IPS DF 4.7 (cell line): Measurements from ENCODE around the gene CYP24A1.
"Not testable (repeated sequence)": the region's sequence is repeated elsewhere in the genome, so short reads cannot be mapped to it uniquely, and the experiment has no call there.

Experiments
- DNase-seq: peaks from one replicate; pipeline ENCODE4 v3.0.0-alpha.2; 2013; ENCODE audit warnings: low spot score; ENCODE audit errors: extremely low read depth

Gene CYP24A1

DNA sequence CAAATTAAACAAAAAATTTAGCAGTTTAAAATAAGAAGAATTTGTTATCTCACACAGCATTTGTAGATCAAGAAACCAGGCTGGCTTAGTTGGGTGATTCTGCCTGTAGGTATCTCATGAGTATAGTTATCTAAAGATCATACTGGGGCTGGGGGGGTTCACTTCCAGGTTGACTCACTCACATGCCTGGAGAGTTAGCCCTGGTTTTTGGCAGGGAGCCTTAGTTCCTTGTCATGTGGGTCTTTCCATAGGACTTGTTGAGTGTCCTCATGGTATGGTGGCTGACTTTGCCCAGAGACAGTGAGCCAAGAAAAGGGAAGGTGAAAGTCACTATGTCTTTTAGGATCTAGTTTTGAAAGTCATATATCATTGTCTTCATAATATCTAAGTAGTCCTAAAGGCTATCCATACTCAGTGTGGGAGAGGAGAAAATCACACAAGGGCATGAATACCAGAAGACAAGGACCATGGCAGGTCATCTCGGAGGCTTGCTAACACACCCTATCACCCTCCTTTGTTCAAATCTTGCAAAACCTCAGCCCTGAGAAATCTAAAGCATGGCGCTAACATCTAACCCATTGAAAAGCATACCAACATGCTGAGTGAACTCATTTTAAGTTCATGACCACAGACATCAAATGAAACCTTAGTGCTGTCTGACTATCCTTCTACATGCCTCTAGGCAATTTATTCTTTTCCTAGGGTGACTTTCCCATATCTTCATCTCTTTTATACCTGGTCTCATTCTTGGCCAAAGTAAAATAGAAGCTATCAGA lies 39.2 kb downstream of the CYP24A1 start:
- no peak for DNase-seq

DNA sequence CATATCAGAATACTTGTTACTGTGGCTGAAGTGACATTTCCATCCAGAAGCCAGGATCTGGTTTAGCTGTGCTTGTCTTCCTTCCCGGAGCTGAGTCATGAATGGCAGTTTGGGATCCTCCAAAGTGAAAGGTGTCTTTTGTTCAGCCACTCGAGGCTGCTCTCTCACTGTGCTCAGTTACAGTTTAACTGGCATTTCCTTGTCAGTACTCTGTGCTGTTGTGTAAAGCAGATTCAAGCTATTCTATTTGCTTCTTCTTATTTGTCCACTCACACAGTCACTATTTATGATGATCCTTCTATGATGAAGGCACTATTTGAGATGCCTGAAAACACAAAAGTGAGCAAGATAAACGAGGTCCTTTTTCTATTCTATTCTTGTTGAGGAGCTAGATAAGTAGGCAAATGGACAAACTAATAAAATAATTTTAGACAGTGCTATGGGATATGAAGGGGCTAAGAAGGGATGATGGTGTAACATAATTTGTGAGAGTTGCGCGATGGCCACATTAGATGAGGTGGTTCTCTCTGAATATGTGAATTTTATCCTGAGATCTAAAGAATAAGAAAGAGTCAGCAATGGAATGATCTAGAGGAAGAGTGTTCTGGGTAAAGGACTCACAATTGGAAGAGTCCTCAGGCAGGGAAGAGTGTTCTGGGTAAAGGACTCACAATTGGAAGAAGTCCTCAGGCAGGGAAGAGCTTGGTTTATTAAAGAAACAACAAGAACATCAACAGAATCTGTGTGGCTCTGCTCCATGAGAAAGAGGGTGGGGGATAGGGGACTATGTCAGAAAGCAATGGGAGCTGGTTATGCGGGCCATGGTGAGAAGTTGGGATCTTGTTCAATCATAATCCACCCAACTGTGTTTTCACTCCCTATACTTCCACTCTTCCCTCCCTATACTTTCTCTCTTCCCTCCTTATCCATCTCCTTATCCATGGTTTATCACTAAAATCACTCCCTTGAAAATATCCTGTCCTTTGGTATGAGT lies 40.1 kb downstream of the CYP24A1 start:
- DNase-seq = no peak

DNA sequence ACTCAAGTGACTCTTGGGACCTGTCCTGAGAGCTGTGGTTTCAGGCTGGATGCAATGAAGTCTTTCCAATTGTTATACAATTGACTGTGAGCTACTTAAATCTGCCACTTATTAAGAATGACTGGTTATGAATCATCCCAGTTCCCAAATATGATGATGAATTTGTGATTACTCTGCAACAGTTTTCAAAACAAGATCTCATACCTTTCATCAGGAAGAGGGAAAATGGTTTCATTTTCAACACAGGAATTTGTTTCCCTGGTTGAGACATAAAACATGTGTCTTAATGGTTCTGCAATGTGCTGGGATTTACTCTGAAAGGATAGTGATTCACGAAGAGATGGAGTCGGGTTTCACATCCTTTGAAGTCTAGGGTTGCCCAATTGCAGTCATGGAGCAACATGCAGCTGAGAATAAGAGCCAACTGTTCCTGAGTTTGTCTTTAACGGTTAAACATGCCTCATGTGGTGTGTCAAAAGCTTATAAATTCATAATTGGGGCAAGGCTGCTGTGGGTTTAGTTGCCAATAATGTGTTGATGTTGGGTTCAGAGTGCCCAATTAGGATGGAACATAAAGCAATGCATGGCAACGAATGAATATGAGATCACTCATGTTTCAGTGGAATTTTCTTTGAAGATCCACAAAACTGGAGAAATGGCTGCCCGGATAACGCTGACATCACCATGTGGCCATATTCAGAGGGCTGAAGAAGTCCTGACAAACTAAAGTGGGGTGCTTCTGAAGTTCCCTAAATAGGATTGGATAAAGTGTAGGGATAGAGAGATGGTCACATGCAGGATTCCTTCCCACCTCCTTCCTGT lies 41.0 kb downstream of the CYP24A1 start:
- no peak for DNase-seq

GRCh38 chr20:54131675-54132611 lies 41.8 kb downstream of the CYP24A1 start:
- DNase-seq = no peak

GRCh38 chr20:54131125-54131524 lies 42.7 kb downstream of the CYP24A1 start:
- not testable (repeated sequence) for DNase-seq

DNA sequence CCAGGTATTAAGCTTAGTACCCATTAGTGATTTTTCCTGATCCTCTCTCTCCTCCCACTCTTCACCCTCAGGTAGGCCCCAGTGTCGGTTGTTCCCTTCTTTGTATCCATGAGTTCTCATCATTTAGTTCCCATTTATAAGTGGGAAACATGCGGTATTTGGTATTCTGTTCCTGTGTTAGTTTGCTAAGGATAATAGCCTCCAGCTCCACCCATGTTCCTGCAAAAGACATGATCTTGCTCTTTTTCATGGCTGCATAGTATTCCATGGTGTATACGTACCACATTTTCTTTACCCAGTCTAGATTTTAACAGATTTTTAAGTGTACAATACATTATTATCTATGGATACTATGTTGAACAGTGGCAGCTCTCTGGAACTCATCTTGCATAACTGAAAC lies 44.4 kb downstream of the CYP24A1 start:
- DNase-seq = no peak

- DNase-seq = no peak
Observed at GRCh38 chr20:54127855-54128574, 45.8 kb downstream of the CYP24A1 start.

GRCh38 chr20:54126806-54127655 lies 46.8 kb downstream of the CYP24A1 start:
- DNase-seq = no peak

- not testable (repeated sequence) for DNase-seq
Observed at GRCh38 chr20:54126328-54126727, 47.5 kb downstream of the CYP24A1 start.

GRCh38 chr20:54123587-54124180 lies 50.1 kb downstream of the CYP24A1 start:
- DNase-seq = peak; percentile 78

GRCh38 chr20:54122681-54123586 lies 50.9 kb downstream of the CYP24A1 start:
- DNase-seq = no peak

DNA sequence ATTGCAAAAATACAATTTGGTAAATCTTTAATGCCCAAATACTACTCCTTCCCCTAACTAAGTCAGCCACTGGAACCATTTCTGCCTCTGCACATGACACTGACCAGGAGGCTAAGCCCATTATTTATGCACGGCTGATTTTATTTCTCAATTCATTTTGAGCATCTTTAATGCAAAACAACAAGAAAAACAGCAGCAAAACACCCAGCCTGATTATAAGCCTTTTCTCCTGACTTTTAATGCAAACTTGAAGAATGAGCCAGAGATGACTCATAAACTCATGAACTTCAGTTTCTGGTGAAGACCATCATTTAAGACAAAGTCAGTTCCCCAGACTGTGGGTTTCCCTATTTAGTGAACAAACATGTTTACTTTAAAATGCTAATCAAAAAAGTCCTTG lies 51.6 kb downstream of the CYP24A1 start:
- DNase-seq = no peak

- DNase-seq = no peak
Observed at GRCh38 chr20:54119744-54120143, 54.0 kb downstream of the CYP24A1 start.

DNA sequence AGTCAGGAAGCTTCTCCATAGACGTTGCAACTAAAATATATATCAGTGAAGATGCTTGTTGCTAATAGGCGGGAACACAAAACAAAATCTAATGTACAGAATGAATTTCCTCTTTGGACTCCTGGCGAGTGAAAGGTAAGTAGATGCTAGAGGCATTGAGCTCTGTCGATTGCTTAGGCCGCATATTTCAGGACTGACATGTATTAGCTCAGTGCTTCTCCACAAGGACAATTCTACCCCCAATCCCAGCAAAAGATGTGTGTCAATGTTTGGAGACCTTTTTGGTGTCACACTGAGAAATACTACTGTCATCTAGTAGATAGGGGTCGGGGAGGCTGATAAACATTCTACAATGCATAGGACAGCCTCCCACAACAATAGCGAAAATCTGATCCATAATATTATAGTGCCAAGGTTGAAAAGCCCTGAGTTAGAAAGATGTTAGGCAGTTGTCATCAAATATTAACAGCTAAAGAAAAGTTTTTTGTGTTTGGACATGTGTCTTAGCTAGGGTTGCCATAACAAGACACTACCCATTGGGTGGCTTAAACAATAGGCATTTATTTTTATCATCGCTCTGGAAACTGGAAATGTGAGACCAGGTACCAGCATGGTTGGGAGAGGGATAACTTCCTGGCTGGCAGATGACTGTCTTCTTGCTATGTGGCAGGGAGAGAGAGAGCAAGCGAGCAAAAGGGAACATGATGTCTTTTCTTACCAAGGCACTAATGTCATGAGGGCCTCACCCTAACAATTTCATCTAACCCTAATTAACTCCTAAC lies 55.4 kb downstream of the CYP24A1 start:
- DNase-seq = no peak

DNA sequence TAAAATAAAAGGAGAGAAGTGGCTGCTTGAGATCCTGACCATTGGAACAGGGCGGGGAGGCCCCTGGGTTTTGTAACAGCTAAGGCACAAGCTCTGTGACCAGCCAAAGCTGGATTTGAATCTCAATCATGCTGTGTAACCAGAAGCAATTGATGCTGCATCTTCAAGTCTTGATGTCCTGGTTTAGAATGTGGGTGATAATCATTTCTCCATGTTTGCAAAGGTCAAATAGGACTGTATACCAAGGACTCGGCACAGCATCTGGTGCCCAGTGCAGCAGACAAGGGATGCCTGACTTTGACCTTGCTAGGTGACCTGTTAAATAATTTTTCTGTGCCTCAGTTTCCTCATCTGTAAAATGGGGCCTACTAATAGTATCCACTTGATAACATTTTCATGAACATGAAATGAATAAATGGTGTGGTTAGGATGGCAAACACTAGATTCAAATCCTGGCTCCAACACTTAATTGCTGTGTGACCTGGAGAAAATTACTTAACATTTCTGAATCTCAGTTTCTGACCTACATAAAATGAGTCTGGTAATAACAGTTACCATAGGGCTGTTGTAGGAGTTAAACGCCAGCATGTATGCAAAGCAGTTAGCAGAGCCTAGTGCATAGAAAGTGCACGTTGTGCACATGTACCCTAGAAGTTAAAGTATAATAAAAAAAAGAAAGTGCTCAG lies 57.1 kb downstream of the CYP24A1 start:
- no peak for DNase-seq
